Panc1 (cell line): ENCODE results near the gene RPS3. TPM values are rescaled to one million over a fixed set of nuclear protein-coding genes. Genes with fewer than 3 reads are reported as not detected.

ENCODE experiments used
- ATAC-seq: fragments of 200-7000 bp; cut with Tn5 transposase; 2 replicates; pipeline ENCODE4 v1.9.1; 2020; ENCODE audit warnings: mild to moderate bottlenecking, moderate library complexity
- BruUV-seq: library from RNA; stranded (reverse); fragments of 400-500 nt; replicated peaks from 2 replicates; lab custom pipeline; 2021; lab: Mats Ljungman, UMichigan
- CTCF ChIA-PET: fragments of 300-600 bp; sonication (Branson Sonifier 250); formaldehyde crosslinking; loops from one replicate; lab custom pipeline; 2022; ENCODE audit warnings: antibody characterized with exemption; lab: Charles Lee
- POLR2A ChIA-PET: fragments of 300-600 bp; sonication (Branson Sonifier 250); formaldehyde crosslinking; loops from one replicate; lab custom pipeline; 2022; ENCODE audit warnings: antibody characterized with exemption; lab: Charles Lee
- DNase-seq: peaks from one replicate; pipeline ENCODE4 v3.0.0-alpha.2; 2010; ENCODE audit warnings: low read depth, low spot score
- H3K27ac ChIP-seq: 2 replicates; pipeline ENCODE4 v1.5.1; 2011; ENCODE audit warnings: mild to moderate bottlenecking, low read length, inconsistent platforms
- H3K27me3 ChIP-seq: fragments of 200-500 bp; sonication (Bioruptor generic); 2 replicates; pipeline ENCODE4 v1.6.0; 2014; ENCODE audit warnings: low read length, inconsistent platforms; ENCODE audit not compliant: control insufficient read depth, insufficient read depth
- H3K36me3 ChIP-seq: fragments of 200-500 bp; sonication (Bioruptor generic); 2 replicates; pipeline ENCODE4 v1.5.1; 2014; ENCODE audit warnings: inconsistent platforms, mild to moderate bottlenecking, low read length, moderate library complexity; ENCODE audit not compliant: control insufficient read depth, insufficient read depth
- H3K4me1 ChIP-seq: 2 replicates; pipeline ENCODE4 v1.5.1; 2011; ENCODE audit warnings: inconsistent platforms, mild to moderate bottlenecking, low read length, moderate library complexity; ENCODE audit not compliant: control insufficient read depth, insufficient read depth
- H3K4me3 ChIP-seq, 2 experiments: 2 replicates each; pipeline ENCODE4 v1.5.1; 2011 to 2012; ENCODE audit warnings: low read depth in 2 of 2, low read length in 2 of 2, mild to moderate bottlenecking in 2 of 2, inconsistent platforms in 1 of 2, moderate library complexity in 1 of 2
- H3K9me3 ChIP-seq: fragments of 200-500 bp; sonication (Bioruptor generic); 2 replicates; pipeline ENCODE4 v1.5.1; 2014; ENCODE audit warnings: low read depth, mild to moderate bottlenecking, inconsistent platforms, low read length, moderate library complexity; ENCODE audit not compliant: control insufficient read depth, insufficient read depth
- POLR2AphosphoS5 ChIP-seq: IDR thresholded peaks from 2 replicates; pipeline ENCODE4 v1.6.1; 2012; ENCODE audit warnings: mild to moderate bottlenecking, low read depth, low read length, moderate library complexity
- SIN3A ChIP-seq: IDR thresholded peaks from 2 replicates; pipeline ENCODE4 v1.6.1; 2012; ENCODE audit warnings: low read depth, mild to moderate bottlenecking, low read length, moderate library complexity, borderline replicate concordance; ENCODE audit not compliant: insufficient read depth
- TCF7L2 ChIP-seq: IDR thresholded peaks from 2 replicates; pipeline ENCODE4 v1.6.1; 2011; ENCODE audit warnings: mild to moderate bottlenecking, low read depth, low read length, inconsistent platforms
- in situ Hi-C: cut with HindIII; loops from 2 replicates; pipeline ENCODE4 v1.10.0; 2016; ENCODE audit warnings: low sequenced_read_pairs, low pct_unique_long_range_greater_than_20kb
- intact Hi-C: fragments of 100-400 bp; cut with micrococcal nuclease; formaldehyde crosslinking; loops from one replicate; pipeline ENCODE4 v1.10.0; 2022; ENCODE audit not compliant: unreplicated experiment
- total RNA-seq: library from RNA; stranded (reverse); gene quantifications from one replicate; pipeline ENCODE4 v1.2.1, GENCODE V29; 2021; ENCODE audit not compliant: unreplicated experiment
- TF ChIP-seq, protein P1 (sequence below), 2 experiments: IDR thresholded peaks; 2 replicates each; pipeline ENCODE4 v1.6.1; 2011 to 2012; ENCODE audit warnings: low read depth in 2 of 2, control low read depth in 1 of 2, low read length in 1 of 2, mild to moderate bottlenecking in 1 of 2, moderate library complexity in 1 of 2; ENCODE audit not compliant: insufficient read depth in 1 of 2
- TF ChIP-seq, protein P2 (sequence below): fragments of 450-650 bp; IDR thresholded peaks from 2 replicates; pipeline ENCODE4 v1.5.1; 2017; ENCODE audit warnings: mild to moderate bottlenecking

The RPS3 gene
- total RNA-seq, 1 experiment from 2014 or later: 2,945 TPM

DNA sequence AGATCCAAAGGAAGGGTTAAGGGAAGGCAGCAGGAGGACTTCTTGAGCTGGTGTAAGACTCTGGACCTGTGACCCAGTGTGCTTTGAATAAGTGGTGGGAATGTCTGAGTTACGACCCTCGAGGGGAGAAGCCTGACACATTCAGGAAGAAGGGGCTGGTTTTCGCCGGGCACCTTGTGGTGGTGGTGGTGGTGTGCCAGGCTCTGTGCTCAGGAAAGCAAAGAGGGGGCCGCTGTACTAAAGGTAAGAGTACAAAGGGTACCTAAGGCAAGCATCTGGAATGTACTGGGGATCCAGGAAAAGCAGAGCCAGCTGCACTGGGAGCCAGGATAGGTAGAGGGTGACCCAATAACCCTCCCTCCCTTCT, 27.4 kb downstream of the RPS3 start:
- CTCF ChIA-PET: interaction anchor here (0.6 kb wide), 1 partner anchor 19 kb away, joined by 3 read pairs; no protein-coding TSS in a partner anchor
- Histone ChIP-seq H3K27me3 (no peaks in the 10 kb centered on the region), H3K36me3 (no peaks in the 10 kb centered on the region), H3K4me1 (peaks cover 34% of the 10 kb centered on the region), H3K4me3 (no peak overlapping the region), H3K27ac (no peak overlapping the region), H3K9me3 (no peaks in the 10 kb centered on the region)
- BruUV-seq: no TSS peak
- ATAC-seq: no peak
- no peak for DNase-seq
- TF ChIP-seq POLR2AphosphoS5 (no peak), TCF7L2 (no peak), SIN3A (no peak)
- TF ChIP-seq, protein P1, sequence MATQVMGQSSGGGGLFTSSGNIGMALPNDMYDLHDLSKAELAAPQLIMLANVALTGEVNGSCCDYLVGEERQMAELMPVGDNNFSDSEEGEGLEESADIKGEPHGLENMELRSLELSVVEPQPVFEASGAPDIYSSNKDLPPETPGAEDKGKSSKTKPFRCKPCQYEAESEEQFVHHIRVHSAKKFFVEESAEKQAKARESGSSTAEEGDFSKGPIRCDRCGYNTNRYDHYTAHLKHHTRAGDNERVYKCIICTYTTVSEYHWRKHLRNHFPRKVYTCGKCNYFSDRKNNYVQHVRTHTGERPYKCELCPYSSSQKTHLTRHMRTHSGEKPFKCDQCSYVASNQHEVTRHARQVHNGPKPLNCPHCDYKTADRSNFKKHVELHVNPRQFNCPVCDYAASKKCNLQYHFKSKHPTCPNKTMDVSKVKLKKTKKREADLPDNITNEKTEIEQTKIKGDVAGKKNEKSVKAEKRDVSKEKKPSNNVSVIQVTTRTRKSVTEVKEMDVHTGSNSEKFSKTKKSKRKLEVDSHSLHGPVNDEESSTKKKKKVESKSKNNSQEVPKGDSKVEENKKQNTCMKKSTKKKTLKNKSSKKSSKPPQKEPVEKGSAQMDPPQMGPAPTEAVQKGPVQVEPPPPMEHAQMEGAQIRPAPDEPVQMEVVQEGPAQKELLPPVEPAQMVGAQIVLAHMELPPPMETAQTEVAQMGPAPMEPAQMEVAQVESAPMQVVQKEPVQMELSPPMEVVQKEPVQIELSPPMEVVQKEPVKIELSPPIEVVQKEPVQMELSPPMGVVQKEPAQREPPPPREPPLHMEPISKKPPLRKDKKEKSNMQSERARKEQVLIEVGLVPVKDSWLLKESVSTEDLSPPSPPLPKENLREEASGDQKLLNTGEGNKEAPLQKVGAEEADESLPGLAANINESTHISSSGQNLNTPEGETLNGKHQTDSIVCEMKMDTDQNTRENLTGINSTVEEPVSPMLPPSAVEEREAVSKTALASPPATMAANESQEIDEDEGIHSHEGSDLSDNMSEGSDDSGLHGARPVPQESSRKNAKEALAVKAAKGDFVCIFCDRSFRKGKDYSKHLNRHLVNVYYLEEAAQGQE (IDR thresholded peaks at IDR 0.05; ENCODE audit: insufficient read depth in 1 of 2, low read depth in 2 of 2, low read length in 1 of 2): no peak
- TF ChIP-seq, protein P2, sequence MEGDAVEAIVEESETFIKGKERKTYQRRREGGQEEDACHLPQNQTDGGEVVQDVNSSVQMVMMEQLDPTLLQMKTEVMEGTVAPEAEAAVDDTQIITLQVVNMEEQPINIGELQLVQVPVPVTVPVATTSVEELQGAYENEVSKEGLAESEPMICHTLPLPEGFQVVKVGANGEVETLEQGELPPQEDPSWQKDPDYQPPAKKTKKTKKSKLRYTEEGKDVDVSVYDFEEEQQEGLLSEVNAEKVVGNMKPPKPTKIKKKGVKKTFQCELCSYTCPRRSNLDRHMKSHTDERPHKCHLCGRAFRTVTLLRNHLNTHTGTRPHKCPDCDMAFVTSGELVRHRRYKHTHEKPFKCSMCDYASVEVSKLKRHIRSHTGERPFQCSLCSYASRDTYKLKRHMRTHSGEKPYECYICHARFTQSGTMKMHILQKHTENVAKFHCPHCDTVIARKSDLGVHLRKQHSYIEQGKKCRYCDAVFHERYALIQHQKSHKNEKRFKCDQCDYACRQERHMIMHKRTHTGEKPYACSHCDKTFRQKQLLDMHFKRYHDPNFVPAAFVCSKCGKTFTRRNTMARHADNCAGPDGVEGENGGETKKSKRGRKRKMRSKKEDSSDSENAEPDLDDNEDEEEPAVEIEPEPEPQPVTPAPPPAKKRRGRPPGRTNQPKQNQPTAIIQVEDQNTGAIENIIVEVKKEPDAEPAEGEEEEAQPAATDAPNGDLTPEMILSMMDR: no peak
- POLR2A ChIA-PET: no interaction called here
- in situ Hi-C loops (no loop called here), intact Hi-C loops (no loop called here)

DNA sequence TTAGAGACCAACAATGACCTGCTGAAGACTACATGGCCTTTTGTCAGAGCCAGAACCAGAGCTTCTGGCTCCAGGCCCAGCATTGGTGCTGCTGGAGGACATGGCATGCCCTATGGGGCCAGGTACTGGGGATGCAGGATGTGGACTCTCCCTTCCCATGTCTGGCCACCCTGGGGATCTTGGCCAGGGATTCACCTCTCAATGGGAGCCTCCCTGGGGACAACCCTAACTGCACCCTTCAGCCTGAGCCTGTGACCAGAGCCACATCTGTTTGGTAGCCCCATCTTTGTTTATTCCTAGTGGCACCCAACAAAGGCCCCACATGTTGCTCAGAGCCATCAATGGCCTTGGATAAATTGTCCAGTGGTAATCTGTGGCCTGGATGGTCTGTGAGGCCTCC, 27.9 kb downstream of the RPS3 start:
- Histone ChIP-seq H3K36me3 (no peaks in the 10 kb centered on the region), H3K27me3 (no peaks in the 10 kb centered on the region), H3K9me3 (no peaks in the 10 kb centered on the region), H3K4me1 (peaks cover 29% of the 10 kb centered on the region), H3K4me3 (no peak overlapping the region), H3K27ac (peak overlapping the region; percentile 53; the same call in 1 of the 2 replicates)
- TF ChIP-seq, protein P2: no peak
- no peak for TF ChIP-seq TCF7L2
- TF ChIP-seq, protein P1 (IDR thresholded peaks at IDR 0.05; ENCODE audit: insufficient read depth in 1 of 2, low read depth in 2 of 2, low read length in 1 of 2): no peak
- TF ChIP-seq SIN3A: no peak
- TF ChIP-seq POLR2AphosphoS5: no peak
- ATAC-seq (no peak), DNase-seq (no peak)
- intact Hi-C loops: no loop called here
- BruUV-seq: no TSS peak
- ChIA-PET CTCF (interaction anchor here (0.6 kb wide), 1 partner anchor 19 kb away, joined by 3 read pairs; no protein-coding TSS in a partner anchor), POLR2A (no interaction called here)
- in situ Hi-C loops: no loop called here
